ENCODE results near the gene MAB21L2. TPM values are rescaled to one million over a fixed set of nuclear protein-coding genes. Genes with fewer than 3 reads are reported as not detected.

Gene MAB21L2
- total and polyA plus RNA-seq, 4 donors, result 0.01 to 0.09 (median 0.04) TPM; not detected in 1

DNA sequence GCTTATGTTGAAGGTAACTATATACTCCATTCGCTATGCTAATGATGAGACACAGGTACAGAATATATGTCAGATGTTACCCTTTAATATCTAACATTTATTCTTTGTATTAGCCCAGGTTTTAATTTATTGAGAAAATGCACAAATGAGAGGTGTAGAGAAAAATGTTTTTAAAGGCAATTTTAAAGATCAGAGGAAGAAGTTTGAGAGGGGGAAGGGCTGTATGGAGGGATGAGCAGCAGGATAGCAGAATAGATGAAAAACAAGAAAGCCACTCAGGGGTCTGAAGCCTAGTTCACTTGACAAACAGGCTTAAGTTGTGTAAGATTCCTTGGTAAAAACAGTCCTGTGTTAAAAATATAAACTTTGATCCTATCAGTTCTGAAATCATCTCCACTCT lies 3.7 kb downstream of the MAB21L2 start:
- ATAC-seq (ENCODE audit: insufficient read depth, low FRiP score) (no peak), DNase-seq (peak in 1 of 3 donors; percentile 16)
- peaks cover 0 to 4% (median 0%) of the 10 kb centered on the region in 4 donors for H3K9me3 ChIP-seq (ENCODE audit: control insufficient read depth in 4 of 4, insufficient read depth in 3 of 4, low read length in 3 of 4)
- no peak overlapping the region for H3K4me3 ChIP-seq
- WGBS, 2 donors, result 100% methylated on average over 1 of the region's 1 CpG
- peaks cover 0 to 22% (median 4%) of the 10 kb centered on the region in 5 donors for H3K4me1 ChIP-seq (ENCODE audit: control insufficient read depth in 5 of 5, insufficient read depth in 5 of 5, low read length in 5 of 5)
- H3K27ac ChIP-seq (ENCODE audit: low read depth in 1 of 2, low read length in 1 of 2), result no peak overlapping the region
- no peak overlapping the region for H3K9ac ChIP-seq (ENCODE audit: insufficient read depth in 1 of 2, low read length in 2 of 2)
- TF ChIP-seq, protein P1, sequence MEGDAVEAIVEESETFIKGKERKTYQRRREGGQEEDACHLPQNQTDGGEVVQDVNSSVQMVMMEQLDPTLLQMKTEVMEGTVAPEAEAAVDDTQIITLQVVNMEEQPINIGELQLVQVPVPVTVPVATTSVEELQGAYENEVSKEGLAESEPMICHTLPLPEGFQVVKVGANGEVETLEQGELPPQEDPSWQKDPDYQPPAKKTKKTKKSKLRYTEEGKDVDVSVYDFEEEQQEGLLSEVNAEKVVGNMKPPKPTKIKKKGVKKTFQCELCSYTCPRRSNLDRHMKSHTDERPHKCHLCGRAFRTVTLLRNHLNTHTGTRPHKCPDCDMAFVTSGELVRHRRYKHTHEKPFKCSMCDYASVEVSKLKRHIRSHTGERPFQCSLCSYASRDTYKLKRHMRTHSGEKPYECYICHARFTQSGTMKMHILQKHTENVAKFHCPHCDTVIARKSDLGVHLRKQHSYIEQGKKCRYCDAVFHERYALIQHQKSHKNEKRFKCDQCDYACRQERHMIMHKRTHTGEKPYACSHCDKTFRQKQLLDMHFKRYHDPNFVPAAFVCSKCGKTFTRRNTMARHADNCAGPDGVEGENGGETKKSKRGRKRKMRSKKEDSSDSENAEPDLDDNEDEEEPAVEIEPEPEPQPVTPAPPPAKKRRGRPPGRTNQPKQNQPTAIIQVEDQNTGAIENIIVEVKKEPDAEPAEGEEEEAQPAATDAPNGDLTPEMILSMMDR (IDR thresholded peaks at IDR 0.05; ENCODE audit: control extremely low read depth, extremely low read depth), result no peak
- peaks cover 0 to 8% (median 5%) of the 10 kb centered on the region in 4 donors for H3K36me3 ChIP-seq (ENCODE audit: control insufficient read depth in 4 of 4, insufficient read depth in 4 of 4, low read length in 4 of 4)
- H3K27me3 ChIP-seq (ENCODE audit: control insufficient read depth in 3 of 3, insufficient read depth in 3 of 3, low read length in 2 of 3), result peaks cover 0 to 51% (median 50%) of the 10 kb centered on the region in 3 donors

DNA sequence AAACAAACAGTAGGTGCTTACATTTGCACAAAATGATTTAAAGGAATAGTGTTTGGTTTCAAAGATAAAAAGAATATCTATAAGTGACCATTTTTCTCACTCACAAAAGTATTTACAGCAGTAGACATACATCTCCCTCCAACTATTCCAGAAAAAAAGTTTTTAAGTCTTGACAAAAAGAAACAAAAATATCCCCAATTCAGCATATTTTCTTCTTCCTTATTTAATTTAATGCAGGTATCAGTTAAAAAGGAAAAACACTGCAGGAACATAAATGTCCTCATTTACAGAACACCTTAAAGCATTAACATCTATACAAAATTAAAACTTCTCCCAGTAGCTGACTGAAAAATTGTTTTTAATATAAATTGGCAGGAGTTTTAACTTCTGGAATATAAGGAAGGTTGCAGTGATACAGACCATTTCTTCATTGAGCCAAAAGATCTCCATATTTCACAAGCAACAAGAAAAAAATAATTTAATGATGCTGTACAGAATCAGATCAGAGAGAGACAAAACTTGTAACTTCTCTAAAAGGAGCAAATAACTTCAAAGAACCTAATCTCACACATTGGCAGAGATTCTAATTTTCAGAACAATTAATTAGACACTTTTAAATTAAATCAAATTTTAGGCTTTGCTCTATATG lies 4.3 kb downstream of the MAB21L2 start:
- Histone ChIP-seq H3K4me3 (no peak overlapping the region), H3K36me3 (ENCODE audit: control insufficient read depth in 4 of 4, insufficient read depth in 4 of 4, low read length in 4 of 4) (peaks cover 0 to 8% (median 5%) of the 10 kb centered on the region in 4 donors)
- peak in 1 of 3 donors; percentile 5 for DNase-seq

DNA sequence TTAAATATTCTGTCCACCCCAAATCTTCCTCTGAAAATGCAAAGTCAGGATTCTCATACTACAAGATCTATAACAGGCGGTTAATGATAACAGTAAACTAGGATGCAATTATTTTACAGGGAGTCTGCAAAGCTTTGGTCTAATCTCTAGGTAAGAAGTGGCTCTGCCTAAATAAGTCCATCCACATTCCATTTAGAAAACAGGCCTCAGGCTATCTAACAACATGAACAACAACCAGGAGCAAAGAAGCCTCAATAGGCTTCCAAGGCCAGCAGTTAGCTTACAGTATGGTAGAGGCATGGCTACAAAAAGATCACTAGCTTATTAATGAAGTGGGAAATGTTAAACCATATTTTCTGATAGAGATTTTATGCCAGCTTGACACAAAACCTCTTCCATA lies 6.4 kb downstream of the MAB21L2 start:
- H3K27me3 ChIP-seq (ENCODE audit: control insufficient read depth in 3 of 3, insufficient read depth in 3 of 3, low read length in 2 of 3), result peaks cover 0 to 24% (median 22%) of the 10 kb centered on the region in 3 donors
- H3K4me1 ChIP-seq (ENCODE audit: control insufficient read depth in 5 of 5, insufficient read depth in 5 of 5, low read length in 5 of 5), result peaks cover 0 to 8% (median 4%) of the 10 kb centered on the region in 5 donors
- DNase-seq, result no peak
- no peak for ATAC-seq (ENCODE audit: insufficient read depth, low FRiP score)
- H3K4me3 ChIP-seq, result no peak overlapping the region
- H3K27ac ChIP-seq (ENCODE audit: low read depth in 1 of 2, low read length in 1 of 2), result no peak overlapping the region
- H3K36me3 ChIP-seq (ENCODE audit: control insufficient read depth in 4 of 4, insufficient read depth in 4 of 4, low read length in 4 of 4), result peaks cover 0 to 8% (median 5%) of the 10 kb centered on the region in 4 donors
- no peak overlapping the region for H3K9ac ChIP-seq (ENCODE audit: insufficient read depth in 1 of 2, low read length in 2 of 2)
- TF ChIP-seq, protein P1 (IDR thresholded peaks at IDR 0.05; ENCODE audit: control extremely low read depth, extremely low read depth), result no peak
- H3K9me3 ChIP-seq (ENCODE audit: control insufficient read depth in 4 of 4, insufficient read depth in 3 of 4, low read length in 3 of 4), result no peaks in the 10 kb centered on the region
- WGBS, 2 donors, result 94 to 100% methylated on average over 1 of the region's 1 CpG

More for the DNA sequence above, 4.3 kb downstream of the MAB21L2 start:
- Histone ChIP-seq H3K27me3 (ENCODE audit: control insufficient read depth in 3 of 3, insufficient read depth in 3 of 3, low read length in 2 of 3) (peaks cover 0 to 44% (median 43%) of the 10 kb centered on the region in 3 donors), H3K9ac (ENCODE audit: insufficient read depth in 1 of 2, low read length in 2 of 2) (no peak overlapping the region), H3K9me3 (ENCODE audit: control insufficient read depth in 4 of 4, insufficient read depth in 3 of 4, low read length in 3 of 4) (peaks cover 0 to 4% (median 0%) of the 10 kb centered on the region in 4 donors), H3K4me1 (ENCODE audit: control insufficient read depth in 5 of 5, insufficient read depth in 5 of 5, low read length in 5 of 5) (peaks cover 0 to 22% (median 4%) of the 10 kb centered on the region in 5 donors), H3K27ac (ENCODE audit: low read depth in 1 of 2, low read length in 1 of 2) (no peak overlapping the region)
- ATAC-seq (ENCODE audit: insufficient read depth, low FRiP score), result no peak
- TF ChIP-seq, protein P1 (IDR thresholded peaks at IDR 0.05; ENCODE audit: control extremely low read depth, extremely low read depth), result no peak

All from lung (tissue), 12 donors.